SHP77 treated with DMSO at 0.1 percent for 48 hours (cell line): ENCODE results near the gene SPHK2.
A peak's percentile ranks its signal among the peaks of the same experiment; 100 is the strongest.

Source experiments
- DNase-seq: peaks from one replicate; lab custom pipeline; 2025; lab: John Stamatoyannopoulos, UW

The SPHK2 gene

GRCh38 chr19:48603850-48604249 lies 15.5 kb upstream of the SPHK2 start:
- DNase-seq = no peak

GRCh38 chr19:48606463-48607358 lies 12.6 kb upstream of the SPHK2 start, which contains the start of gene SPACA4:
TSS of gene SPACA4 (plus strand) at chr19:48606742. CDS start at chr19:48606979, 237 bp downstream.
- no peak for DNase-seq

- no peak for DNase-seq
Measured at GRCh38 chr19:48607359-48607755, 11.9 kb upstream of the SPHK2 start.

DNA sequence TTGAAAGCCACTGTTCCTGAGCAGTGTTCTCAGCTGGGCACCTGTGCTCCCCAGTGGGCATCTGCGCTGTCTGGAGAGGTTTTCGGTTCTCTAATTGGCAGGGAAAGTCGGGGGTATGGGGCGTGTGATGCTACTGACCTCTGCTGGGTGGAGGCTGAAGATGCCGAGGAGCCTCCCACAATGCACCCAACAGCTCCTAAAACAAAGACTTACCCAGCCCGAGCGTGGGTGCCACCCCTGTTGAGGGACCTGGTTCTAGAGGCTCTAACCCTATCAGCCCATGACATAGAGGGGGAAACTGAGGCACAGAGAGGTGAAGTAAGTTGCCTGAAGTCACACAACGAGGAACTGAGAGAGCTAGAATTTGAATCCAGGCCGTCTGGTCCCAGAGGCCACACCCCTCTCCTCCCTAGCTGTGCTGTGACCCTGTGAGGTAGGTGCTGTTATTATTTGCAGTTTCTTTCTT lies 10.5 kb upstream of the SPHK2 start:
- peak; percentile 39 for DNase-seq

DNA sequence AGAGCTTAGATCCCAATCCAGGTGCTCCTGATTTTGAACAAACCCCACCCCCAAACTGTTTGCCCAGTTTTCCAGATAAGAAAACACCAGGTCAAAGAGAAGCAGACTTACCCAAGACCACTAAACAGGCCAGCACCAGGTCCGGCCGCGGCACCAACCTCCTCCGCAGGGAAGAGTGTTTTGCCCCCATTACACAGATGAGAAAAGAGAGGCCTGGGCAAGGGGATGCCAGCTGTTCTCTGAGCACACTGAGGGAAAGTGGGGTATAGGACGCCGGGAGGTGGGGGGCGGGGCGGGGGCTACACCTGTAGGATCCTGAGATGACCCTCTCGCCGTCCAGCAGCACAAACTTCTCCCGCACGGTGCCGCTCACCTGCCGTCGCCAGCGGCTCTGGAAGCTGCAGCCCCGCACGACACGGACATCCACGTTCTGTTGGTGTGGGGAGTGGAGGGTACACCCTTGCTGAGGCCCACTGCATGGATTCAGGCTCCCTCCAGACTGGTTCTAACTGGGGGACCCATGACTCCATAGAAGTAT lies 9.7 kb upstream of the SPHK2 start:
- DNase-seq = no peak

GRCh38 chr19:48611872-48612271 lies 7.4 kb upstream of the SPHK2 start:
- no peak for DNase-seq

DNA sequence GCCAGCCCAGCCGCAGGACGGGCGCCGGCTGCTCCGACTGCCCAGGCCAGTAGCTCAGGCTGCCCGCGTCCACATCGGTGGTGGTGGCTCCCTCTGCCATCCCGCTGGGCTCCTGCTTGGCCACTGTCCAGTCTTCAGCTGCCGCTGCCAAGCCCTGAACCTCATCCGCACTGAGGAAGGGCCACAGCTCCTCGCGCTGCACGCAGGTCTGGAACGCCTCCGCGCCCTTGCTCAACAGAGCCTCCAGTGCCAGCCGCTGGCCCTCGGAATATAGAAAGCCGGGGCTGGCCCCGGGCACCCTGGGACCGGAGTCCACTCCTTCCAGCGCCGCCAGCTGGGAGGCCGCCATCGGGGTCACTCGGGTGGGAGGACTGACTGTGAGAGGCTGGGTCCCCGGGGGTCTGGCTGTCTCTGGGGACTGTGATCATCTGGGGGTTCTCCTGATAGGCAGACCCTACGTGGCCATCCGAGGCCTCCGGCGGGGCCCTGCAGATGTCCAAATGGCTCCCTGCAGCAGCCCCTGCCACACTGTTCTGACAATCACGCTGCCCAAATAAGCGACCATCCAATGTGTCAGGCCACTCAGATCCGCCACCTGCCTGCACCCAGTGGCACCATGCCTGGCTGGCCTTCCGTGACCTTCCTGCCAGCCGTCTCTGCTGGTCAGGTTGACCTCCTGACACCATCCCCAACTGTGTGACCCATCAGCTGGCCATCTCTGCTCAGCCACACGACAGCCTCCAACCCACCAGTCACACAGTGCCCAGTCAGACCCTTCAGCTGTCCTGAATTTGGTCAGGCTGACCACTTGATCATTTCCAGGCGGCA lies 6.1 kb upstream of the SPHK2 start:
- no peak for DNase-seq

GRCh38 chr19:48613852-48614435 lies 5.4 kb upstream of the SPHK2 start:
- no peak for DNase-seq

DNA sequence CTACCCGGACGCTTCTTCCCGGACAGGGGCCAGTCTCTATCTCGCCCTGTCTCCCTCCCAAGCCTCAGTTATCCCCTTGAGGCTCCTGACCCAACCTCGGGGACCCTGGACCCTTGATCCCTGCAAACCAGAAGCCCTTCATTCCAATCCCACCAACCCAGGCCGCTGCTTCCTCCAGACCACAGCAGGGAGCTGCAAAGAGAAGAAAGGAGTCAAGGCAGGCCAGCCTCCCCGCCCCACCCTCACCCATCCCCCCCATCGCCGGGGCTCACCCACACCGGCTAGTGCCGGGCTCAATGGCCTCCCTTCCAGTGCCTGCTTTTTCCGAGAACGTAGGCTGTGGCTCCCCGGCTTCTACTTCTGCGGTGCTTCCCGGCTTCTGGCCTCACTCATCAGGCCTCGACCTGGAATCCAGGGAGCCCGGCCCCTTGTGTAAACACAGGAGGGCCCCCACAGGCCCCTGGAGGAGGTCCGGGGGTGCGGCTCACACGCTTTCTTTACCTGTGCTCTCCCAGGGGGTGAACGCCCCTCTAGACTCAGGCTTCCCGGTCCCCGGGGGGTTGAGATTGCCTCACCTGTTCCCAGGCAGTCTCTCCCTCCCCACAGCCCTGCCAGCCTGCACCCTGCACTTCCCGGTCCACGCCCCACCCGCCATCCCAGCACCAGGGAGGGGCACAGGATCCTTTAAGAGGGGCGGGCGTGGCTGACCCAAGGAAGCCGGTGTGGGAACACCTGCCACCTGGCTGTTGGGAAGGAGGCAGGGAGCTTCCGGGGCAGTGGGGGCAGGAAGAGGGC lies 4.7 kb upstream of the SPHK2 start, which contains the start of gene FAM83E:
Gene FAM83E (minus strand): TSS at position 641 of the 795 bp plus-strand sequence. CDS start 1,704 bp downstream, outside the sequence.
- DNase-seq = no peak

DNA sequence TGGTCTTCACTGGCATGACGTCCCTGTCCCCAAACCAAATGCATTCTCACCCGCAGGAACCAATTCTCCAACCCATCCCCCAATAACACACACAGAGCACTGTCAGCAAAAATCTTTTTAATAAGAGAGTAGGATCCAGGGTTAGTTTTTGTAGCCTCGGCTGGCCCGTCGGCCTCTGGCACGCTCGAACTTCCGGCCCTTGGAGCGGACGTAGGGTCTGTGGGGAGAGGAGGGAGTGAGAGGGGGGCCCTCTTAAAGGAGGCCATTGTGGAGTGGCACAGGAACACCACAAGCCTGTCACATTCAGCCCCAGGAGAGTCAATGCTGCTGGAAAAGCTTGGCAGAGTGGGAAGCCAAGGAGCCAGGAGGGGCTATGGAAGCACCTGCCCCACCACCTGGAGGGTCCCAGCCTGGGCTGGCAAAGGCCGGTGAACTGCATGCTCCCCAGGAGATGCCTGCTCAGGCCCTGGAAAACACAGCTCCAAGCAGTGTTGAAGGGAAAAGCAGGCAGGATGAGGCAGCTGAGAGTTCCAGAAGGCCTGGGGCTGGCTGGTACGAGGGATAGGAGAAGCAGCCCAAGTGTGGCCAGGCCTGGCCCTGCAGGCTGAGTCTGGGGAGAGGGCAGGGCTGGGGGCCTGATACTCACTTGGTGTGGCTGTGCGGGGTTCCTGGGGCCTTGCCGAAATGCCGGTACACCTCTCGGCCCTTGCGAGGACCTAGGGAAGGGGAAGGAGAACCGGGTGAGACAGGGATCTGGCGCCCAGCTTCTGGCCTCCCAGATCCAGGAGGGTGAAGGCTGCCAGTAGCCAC lies 3.9 kb upstream of the SPHK2 start:
- DNase-seq = no peak

GRCh38 chr19:48616041-48616436 lies 3.3 kb upstream of the SPHK2 start:
- DNase-seq = no peak

- DNase-seq = no peak
Measured at GRCh38 chr19:48616491-48617056, 2.7 kb upstream of the SPHK2 start.

DNA sequence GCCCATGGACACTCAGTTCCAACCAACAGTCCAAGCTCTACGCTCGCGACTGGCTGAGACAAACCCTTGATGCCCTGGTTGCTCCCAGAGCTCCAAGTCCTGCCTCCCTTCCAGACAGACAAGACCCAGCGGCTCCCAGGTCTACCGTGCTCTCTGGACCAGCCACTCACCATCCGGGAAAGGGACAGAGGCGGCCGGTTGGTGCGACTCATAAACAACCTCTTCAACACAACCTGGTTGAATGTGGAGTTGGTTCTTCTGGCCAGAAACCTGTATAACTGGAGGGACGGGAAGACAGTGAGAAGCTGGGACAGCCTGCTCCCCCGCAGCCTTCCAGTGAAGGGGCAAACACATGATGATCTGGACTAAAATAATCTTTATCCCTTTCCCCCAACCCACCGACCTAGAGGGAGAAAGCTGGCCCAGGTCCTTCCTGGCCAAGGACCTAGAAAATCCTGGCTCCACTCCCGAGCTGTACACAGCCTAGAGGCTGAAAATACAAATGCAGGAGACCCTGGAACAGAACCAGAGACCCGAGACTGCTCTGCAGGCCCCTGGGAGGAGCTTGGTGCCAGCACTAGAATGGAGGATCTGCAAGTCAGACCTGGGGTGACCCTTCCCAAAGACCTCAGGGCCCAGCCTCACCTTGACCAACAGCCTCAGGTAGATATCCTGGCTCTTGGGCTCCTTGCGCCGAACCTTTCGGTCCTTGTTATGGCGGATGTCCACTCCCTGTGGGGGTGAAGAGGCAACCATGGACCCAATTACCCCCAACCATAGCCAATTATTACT lies 2.0 kb upstream of the SPHK2 start:
- no peak for DNase-seq

- no peak for DNase-seq
Measured at GRCh38 chr19:48618278-48618915, 909 bp upstream of the SPHK2 start.

GRCh38 chr19:48619692-48620585 lies 633 bp downstream of the SPHK2 start:
- DNase-seq = no peak

DNA sequence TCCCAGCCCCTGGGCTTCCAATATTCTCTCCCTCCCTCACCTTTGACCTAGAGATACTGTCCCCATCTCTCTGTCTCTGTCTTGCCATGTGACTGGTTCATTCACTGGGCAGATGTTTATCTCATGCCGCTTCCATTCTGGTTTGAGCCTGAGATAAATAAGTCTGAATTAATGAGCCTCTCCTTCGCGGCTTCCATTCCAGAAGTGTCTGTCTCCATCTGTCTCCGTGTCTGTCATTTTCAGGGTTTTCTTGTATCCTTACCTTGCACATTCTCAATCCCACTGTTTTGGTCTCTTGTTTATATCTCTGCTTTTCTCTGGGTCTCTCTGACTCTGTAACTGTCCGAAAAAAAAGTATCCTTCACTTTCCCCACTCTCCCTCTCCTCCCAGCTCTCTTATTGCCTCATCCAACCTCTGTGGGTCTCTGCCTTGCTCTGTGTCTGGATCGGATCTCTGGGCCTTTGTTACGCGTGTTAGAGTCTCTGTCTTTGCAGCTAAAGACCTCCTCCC lies 4.3 kb downstream of the SPHK2 start:
- no peak for DNase-seq

DNA sequence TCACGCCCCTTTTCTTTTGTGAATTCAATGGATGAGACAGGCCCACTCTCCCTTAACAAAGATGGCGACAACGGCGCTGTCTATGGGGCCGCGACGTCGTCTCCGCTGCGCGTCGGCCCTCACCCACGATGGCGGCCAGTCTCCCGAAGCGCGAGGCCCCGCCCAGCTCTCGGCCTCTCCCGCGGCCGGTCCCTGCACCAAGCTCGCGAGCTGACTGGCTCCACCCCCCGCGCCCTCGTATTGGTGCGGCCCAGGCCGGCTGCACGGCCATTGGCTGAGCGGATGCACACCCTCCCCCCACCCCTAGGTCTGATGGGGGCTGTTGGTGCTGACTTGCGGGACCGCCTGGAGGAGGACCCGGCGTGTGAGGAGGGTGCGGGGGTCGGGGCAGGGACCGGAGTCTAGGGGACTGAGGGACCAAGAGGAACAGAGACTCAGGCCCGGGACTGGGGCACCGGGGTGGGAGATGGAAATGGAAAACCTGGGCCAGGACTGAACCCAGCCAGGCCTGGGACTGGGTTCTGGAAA lies 4.8 kb downstream of the SPHK2 start:
- peak; percentile 96 for DNase-seq
